Thyroid gland (tissue), 4 donors: Measurements from ENCODE around the gene SLC12A4. TPM values are rescaled to one million over a fixed set of nuclear protein-coding genes. Genes with fewer than 3 reads are reported as not detected.
"Not testable (repeated sequence)": the region's sequence is repeated elsewhere in the genome, so short reads cannot be mapped to it uniquely, and the experiment has no call there.

Source experiments
- DNase-seq, 2 donors: peaks; one replicate each; pipeline ENCODE4 v3.0.0-alpha.2; 2019
- H3K27ac ChIP-seq, 3 donors: fragments of 200-600 bp; sonication (generic); 1 replicate in 2 of 3; 2 replicates in 1 of 3; pipeline ENCODE4 v1.5.1; 2016 to 2019; ENCODE audit warnings: mild to moderate bottlenecking in 1 of 3, moderate library complexity in 1 of 3
- H3K27me3 ChIP-seq: fragments of 200-600 bp; sonication (generic); one replicate; pipeline ENCODE4 v1.5.1; 2019
- H3K36me3 ChIP-seq, 2 donors: fragments of 200-600 bp; sonication (generic); one replicate each; pipeline ENCODE4 v1.5.1; 2016 to 2019
- H3K4me1 ChIP-seq, 2 donors: fragments of 200-600 bp; sonication (generic); one replicate each; pipeline ENCODE4 v1.5.1; 2017 to 2019
- H3K4me3 ChIP-seq, 3 donors: fragments of 200-600 bp; sonication (generic); replicated peaks in 1 of 3; 1 replicate in 2 of 3; 2 replicates in 1 of 3; pipeline ENCODE4 v1.5.1; 2016; ENCODE audit warnings: mild to moderate bottlenecking in 1 of 3
- H3K9me3 ChIP-seq: fragments of 200-600 bp; sonication (generic); one replicate; pipeline ENCODE4 v1.5.1; 2017
- CTCF ChIP-seq, 6 experiments: fragments of 200-600 bp in 3 of 6; fragments of 450-650 bp in 3 of 6; sonication (generic) in 3 of 6; IDR thresholded peaks; one replicate each; pipeline ENCODE4 v1.5.1; 2016 to 2019; ENCODE audit warnings: antibody characterized with exemption in 6 of 6, mild to moderate bottlenecking in 2 of 6, inconsistent platforms in 1 of 6, moderate library complexity in 1 of 6
- POLR2A ChIP-seq, 2 donors: fragments of 450-650 bp; IDR thresholded peaks; one replicate each; pipeline ENCODE4 v1.6.1; 2017; ENCODE audit warnings: antibody characterized with exemption in 2 of 2, mild to moderate bottlenecking in 2 of 2, moderate library complexity in 1 of 2
- WGBS, 2 donors: methylation state at CpG; one replicate each; pipeline ENCODE4 v1.1.5; 2017; 5-methylcytosine and 5-hydroxymethylcytosine counted together
- intact Hi-C: fragments of 100-400 bp; cut with DNase I; formaldehyde crosslinking; loops from one replicate; pipeline ENCODE4 v1.15.1; 2023
- total RNA-seq, 4 donors: library from RNA; depleted of rRNA; stranded (reverse); fragments of >200 nt; gene quantifications; one replicate each; pipeline ENCODE4 v1.2.3, GENCODE V29; 2016

The SLC12A4 gene
- total RNA-seq, 4 donors from 2014 or later, result 47.0 to 65.1 (median 51.7) TPM

DNA sequence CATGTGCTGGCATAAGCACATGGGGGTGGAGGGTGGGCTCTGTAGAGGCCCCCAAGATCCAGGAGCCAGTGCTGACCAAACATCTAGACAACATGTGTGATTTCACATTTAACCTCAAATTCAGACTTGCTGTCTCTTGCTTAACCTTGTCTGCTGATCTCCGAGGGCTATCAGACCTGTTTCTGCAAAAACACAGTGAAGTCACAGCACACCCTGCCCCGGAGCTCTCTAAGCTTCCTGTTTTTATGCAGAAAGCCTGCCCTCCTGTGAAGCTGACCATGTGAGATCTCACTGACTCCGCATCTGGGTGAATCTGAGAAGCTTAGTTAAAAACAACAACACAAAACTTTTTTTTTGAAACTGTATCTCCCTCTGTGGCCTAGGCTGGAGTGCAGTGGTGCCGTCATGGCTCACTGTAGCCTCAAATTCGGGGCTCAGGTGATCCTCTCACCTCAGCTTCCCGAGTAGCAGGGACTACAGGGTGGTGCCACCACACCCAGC, 37.4 kb upstream of the SLC12A4 start:
- TF ChIP-seq POLR2A (IDR thresholded peaks at IDR 0.05) (no peak), CTCF (IDR thresholded peaks at IDR 0.05) (no peak)
- no peaks in the 10 kb centered on the region for H3K9me3 ChIP-seq
- no peaks in the 10 kb centered on the region for H3K27me3 ChIP-seq
- intact Hi-C loops, result no loop called here
- H3K27ac ChIP-seq, result peak overlapping the region in 2 of 3 donors; percentile 29 to 38
- no peak overlapping the region for H3K4me3 ChIP-seq
- peaks cover 0 to 7% of the 10 kb centered on the region in 2 donors for H3K4me1 ChIP-seq
- DNase-seq, result peak; percentile 12 to 21
- 36 to 46% methylated on average over 6 of the region's 6 CpGs for whole genome bisulfite sequencing, 2 donors
- H3K36me3 ChIP-seq, result no peaks in the 10 kb centered on the region

DNA sequence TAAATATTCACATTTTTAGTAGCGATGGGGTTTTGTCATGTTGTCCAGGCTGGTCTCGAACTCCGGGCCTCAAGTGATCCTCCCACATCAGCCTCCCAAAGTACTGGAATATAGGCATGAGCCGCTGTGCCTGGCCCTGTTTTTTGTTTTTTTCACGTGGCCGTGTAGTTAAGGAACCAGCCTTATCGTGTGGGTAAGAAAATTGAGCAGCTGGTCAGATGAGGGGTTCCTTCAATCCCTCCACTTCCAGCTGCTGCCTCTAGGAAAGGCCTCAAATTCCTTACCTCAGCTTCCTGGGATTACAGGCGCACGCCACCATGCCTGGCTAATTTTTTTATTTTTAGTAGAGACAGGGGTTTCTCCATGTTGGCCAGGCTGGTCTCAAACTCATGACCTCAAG, 36.8 kb upstream of the SLC12A4 start:
- Histone ChIP-seq H3K4me3 (no peak overlapping the region), H3K27ac (peak overlapping the region in 2 of 3 donors; percentile 29 to 38), H3K27me3 (no peaks in the 10 kb centered on the region), H3K9me3 (no peaks in the 10 kb centered on the region), H3K36me3 (no peaks in the 10 kb centered on the region), H3K4me1 (peaks cover 0 to 7% of the 10 kb centered on the region in 2 donors)
- WGBS, 2 donors, result 88 to 92% methylated on average over 9 of the region's 9 CpGs
- intact Hi-C loops, result no loop called here
- TF ChIP-seq POLR2A (IDR thresholded peaks at IDR 0.05) (no peak), CTCF (IDR thresholded peaks at IDR 0.05) (no peak)
- no peak for DNase-seq

DNA sequence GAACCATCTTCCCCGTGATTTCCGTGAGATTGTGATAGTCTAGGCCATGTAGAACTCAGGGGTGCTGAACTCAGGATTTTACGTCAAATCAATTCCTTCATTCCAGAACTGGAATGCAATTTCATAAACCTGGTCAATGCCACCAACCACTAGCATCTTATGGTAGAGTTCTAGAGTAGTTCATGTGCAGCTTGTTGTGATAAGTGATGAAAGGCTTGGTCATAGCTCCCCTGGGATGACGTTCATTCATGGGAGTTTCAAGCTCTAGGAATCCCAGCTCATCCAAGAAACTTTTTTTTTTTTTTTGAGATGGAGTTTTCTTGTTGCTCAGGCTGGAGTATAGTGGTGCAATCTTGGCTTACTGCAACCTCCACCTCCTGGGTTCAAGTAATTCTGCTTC, 34.6 kb upstream of the SLC12A4 start:
- WGBS, 2 donors, result 83 to 86% methylated on average over 4 of the region's 4 CpGs
- Histone ChIP-seq H3K36me3 (no peaks in the 10 kb centered on the region), H3K27me3 (no peaks in the 10 kb centered on the region), H3K4me1 (peaks cover 0 to 7% of the 10 kb centered on the region in 2 donors), H3K9me3 (no peaks in the 10 kb centered on the region), H3K27ac (no peak overlapping the region), H3K4me3 (no peak overlapping the region)
- DNase-seq, result no peak
- no peak for TF ChIP-seq CTCF (IDR thresholded peaks at IDR 0.05)
- no peak for TF ChIP-seq POLR2A (IDR thresholded peaks at IDR 0.05)
- intact Hi-C loops, result no loop called here

DNA sequence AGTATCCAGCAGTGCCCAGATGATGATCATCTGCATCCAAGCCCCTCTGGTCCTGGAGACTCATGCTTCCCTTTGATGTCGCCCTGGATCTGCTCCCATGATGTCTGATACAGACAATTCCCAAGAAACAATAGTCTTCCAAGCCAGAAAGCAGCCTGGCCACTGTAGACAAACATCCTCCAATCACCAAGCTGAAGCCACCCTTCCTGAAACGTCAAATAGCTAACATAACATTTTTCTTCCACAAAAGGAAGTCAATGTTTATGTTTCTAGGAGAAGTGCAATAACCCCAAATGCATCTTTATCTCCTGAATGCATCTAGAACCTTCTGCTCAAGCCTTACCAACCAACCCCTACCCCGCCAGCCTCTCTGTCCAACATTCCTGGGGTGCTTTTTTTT, 32.0 kb upstream of the SLC12A4 start:
- intact Hi-C loops, result no loop called here
- no peak overlapping the region for H3K4me3 ChIP-seq
- H3K27me3 ChIP-seq, result no peaks in the 10 kb centered on the region
- no peaks in the 10 kb centered on the region for H3K9me3 ChIP-seq
- no peak for TF ChIP-seq CTCF (IDR thresholded peaks at IDR 0.05)
- no peak for TF ChIP-seq POLR2A (IDR thresholded peaks at IDR 0.05)
- DNase-seq, result no peak
- peak overlapping the region in 1 of 3 donors; percentile 38 for H3K27ac ChIP-seq
- H3K36me3 ChIP-seq, result no peaks in the 10 kb centered on the region
- WGBS, 2 donors, result 39 to 45% methylated on average over 3 of the region's 3 CpGs
- H3K4me1 ChIP-seq, result peaks cover 0 to 2% of the 10 kb centered on the region in 2 donors

- no peak for DNase-seq
- Histone ChIP-seq H3K27ac (peak overlapping the region in 1 of 3 donors; percentile 43), H3K4me3 (no peak overlapping the region), H3K4me1 (no peaks in the 10 kb centered on the region), H3K36me3 (no peaks in the 10 kb centered on the region), H3K9me3 (no peaks in the 10 kb centered on the region), H3K27me3 (no peaks in the 10 kb centered on the region)
- WGBS, 2 donors, result 60 to 74% methylated on average over 2 of the region's 2 CpGs
- TF ChIP-seq POLR2A (IDR thresholded peaks at IDR 0.05) (no peak), CTCF (IDR thresholded peaks at IDR 0.05) (no peak)
- intact Hi-C loops, result loop anchor here (10.0 kb wide), 1 partner anchor 235 kb away; the partner anchor contains the start of gene ESRP2
Measured at GRCh38 chr16:67999985-68000384, 31.5 kb upstream of the SLC12A4 start.

DNA sequence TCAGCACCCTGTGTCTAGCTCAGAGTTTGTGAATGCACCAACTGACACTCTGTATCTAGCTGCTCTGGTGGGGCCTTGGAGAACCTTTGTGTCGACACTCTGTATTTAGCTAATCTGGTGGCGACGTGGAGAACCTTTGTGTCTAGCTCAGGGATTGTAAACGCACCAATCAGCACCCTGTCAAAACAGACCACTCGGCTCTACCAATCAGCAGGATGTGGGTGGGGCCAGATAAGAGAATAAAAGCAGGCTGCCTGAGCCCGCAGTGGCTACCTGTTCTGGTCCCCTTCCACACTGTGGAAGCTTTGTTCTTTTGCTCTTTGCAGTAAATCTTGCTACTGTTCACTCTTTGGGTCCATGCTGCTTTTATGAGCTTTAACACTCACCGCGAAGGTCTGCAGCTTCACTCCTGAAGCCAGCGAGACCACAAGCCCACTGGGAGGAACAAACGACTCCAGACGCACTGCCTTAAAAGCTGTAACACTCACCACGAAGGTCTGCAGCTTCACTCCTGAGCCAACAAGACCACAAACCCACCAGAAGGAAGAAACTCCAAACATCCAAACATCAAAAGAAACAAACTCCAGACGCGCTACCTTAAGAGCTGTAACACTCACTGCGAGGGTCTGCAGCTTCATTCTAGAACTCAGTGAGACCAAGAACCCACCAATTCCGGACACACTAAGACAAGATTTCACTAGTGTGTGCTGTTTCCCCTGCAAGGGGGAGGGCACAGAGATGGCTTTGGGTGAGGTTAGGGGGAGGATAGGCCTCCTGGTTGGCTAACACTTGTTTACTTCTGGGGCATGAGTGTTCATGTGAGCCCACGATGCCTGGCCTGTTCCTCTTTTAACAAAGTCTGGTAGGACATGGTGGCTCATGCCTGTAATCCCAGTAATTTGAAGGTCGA, 30.6 kb upstream of the SLC12A4 start, which contains the start of gene DPEP2:
DPEP2 (minus strand) TSS at position 706 of the 910 bp plus-strand sequence. CDS start 6,272 bp downstream, outside the sequence.
- intact Hi-C loops, result loop anchor here (10.0 kb wide), 1 partner anchor 236 kb away; the partner anchor contains the start of gene ESRP2
- H3K27me3 ChIP-seq, DNase-seq, H3K4me1 ChIP-seq, H3K4me3 ChIP-seq, H3K9me3 ChIP-seq, H3K36me3 ChIP-seq: not testable (repeated sequence)
- WGBS, 2 donors, result 79 to 81% methylated on average over 18 of the region's 18 CpGs
- H3K27ac ChIP-seq, result peak within 1 kb of the TSS in 1 of 3 donors; percentile 43

DNA sequence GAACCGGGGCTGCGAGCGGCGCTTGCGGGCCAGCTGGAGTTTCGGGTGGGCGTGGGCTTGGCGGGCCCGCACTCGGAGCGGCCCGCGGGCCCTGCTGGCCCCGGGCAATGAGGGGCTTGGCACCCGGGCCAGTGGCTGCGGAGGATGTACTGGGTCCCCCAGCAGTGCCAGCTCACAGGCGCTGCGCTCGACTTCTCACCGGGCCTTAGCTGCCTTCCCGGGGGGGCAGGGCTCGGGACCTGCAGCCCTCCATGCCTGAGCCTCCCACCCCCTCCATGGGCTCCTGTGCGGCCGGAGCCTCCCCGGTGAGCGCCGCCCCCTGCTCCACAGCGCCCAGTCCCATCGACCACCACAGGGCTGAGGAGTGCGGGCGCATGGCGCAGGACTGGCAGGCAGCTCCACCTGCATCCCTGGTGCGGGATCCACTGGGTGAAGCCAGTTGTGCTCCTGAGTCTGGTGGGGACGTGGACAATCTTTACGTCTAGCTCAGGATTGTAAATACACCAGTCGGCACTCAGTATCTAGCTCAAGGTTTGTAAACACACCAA, 29.9 kb upstream of the SLC12A4 start:
- not testable (repeated sequence) for DNase-seq, H3K4me1 ChIP-seq, H3K27ac ChIP-seq, H3K36me3 ChIP-seq, H3K9me3 ChIP-seq, H3K27me3 ChIP-seq, H3K4me3 ChIP-seq
- WGBS, 2 donors, result 93 to 96% methylated on average over 3 to 23 of the region's 36 CpGs
- intact Hi-C loops, result loop anchor here (10.0 kb wide), 1 partner anchor 236 kb away; the partner anchor contains the start of gene ESRP2
